Keratinocyte (primary cell): ENCODE results near the gene SLC25A23. TPM values are rescaled to one million over a fixed set of nuclear protein-coding genes. Genes with fewer than 3 reads are reported as not detected.

Source experiments
- DNase-seq: peaks from one replicate; pipeline ENCODE4 v3.0.0-alpha.2; 2011; ENCODE audit warnings: low read depth, missing footprints, low spot score
- FAIRE-seq: peaks from 2 replicates; lab custom pipeline; 2011; peaks lifted over from hg19 to GRCh38; lab: Jason Lieb, UNC
- H2AFZ ChIP-seq: 2 replicates; pipeline ENCODE4 v1.6.0; 2012; ENCODE audit warnings: low read length, control low read depth, inconsistent platforms; ENCODE audit not compliant: control insufficient read depth
- H3K27ac ChIP-seq: 2 replicates; pipeline ENCODE4 v1.5.1; 2011; ENCODE audit warnings: low read length; ENCODE audit not compliant: control insufficient read depth, insufficient read depth
- H3K27me3 ChIP-seq: 3 replicates; pipeline ENCODE4 v1.6.0; 2011; ENCODE audit warnings: low read length; ENCODE audit not compliant: control insufficient read depth, insufficient read depth; ENCODE audit errors: extremely low read depth
- H3K36me3 ChIP-seq, 2 experiments: 2 replicates in 1 of 2; 3 replicates in 1 of 2; pipeline ENCODE4 v1.5.1; 2011; ENCODE audit warnings: low read length in 2 of 2, mild to moderate bottlenecking in 1 of 2; ENCODE audit not compliant: control insufficient read depth in 2 of 2, insufficient read depth in 2 of 2; ENCODE audit errors: extremely low read depth in 1 of 2
- H3K4me1 ChIP-seq: 3 replicates; pipeline ENCODE4 v1.5.1; 2011; ENCODE audit warnings: low read length; ENCODE audit not compliant: control insufficient read depth, insufficient read depth; ENCODE audit errors: extremely low read depth
- H3K4me2 ChIP-seq: 3 replicates; pipeline ENCODE4 v1.6.0; 2011; ENCODE audit warnings: low read depth, low read length; ENCODE audit not compliant: control insufficient read depth, insufficient read depth; ENCODE audit errors: extremely low read depth
- H3K4me3 ChIP-seq, 3 experiments: fragments of 200-600 bp in 1 of 3; sonication (generic) in 1 of 3; 2 replicates in 2 of 3; 3 replicates in 1 of 3; pipeline ENCODE4 v1.5.1; 2011 to 2016; ENCODE audit warnings: low read length in 3 of 3, mild to moderate bottlenecking in 3 of 3, control low read depth in 2 of 3, inconsistent platforms in 1 of 3, low read depth in 1 of 3, mixed read lengths in 1 of 3, mixed run types in 1 of 3, moderate library complexity in 1 of 3; ENCODE audit not compliant: control insufficient read depth in 2 of 3, insufficient read depth in 2 of 3; ENCODE audit errors: extremely low read depth in 1 of 3
- H3K79me2 ChIP-seq: 2 replicates; pipeline ENCODE4 v1.6.0; 2012; ENCODE audit warnings: low read length; ENCODE audit not compliant: control insufficient read depth, insufficient read depth
- H3K9ac ChIP-seq: 3 replicates; pipeline ENCODE4 v1.6.0; 2011; ENCODE audit warnings: low read length; ENCODE audit not compliant: control insufficient read depth, insufficient read depth; ENCODE audit errors: extremely low read depth
- H3K9me1 ChIP-seq: 3 replicates; pipeline ENCODE4 v1.6.0; 2011; ENCODE audit warnings: low read length; ENCODE audit not compliant: control insufficient read depth, insufficient read depth; ENCODE audit errors: extremely low read depth
- H3K9me3 ChIP-seq: 2 replicates; pipeline ENCODE4 v1.5.1; 2012; ENCODE audit warnings: low read depth, low read length; ENCODE audit not compliant: control insufficient read depth
- H4K20me1 ChIP-seq: 3 replicates; pipeline ENCODE4 v1.6.0; 2011; ENCODE audit warnings: low read length; ENCODE audit not compliant: control insufficient read depth, insufficient read depth; ENCODE audit errors: extremely low read depth
- EZH2 ChIP-seq: IDR thresholded peaks from one replicate; pipeline ENCODE4 v1.6.1; 2012; ENCODE audit warnings: inconsistent platforms, mild to moderate bottlenecking, low read length, moderate library complexity
- dilution Hi-C: fragments of 300-500 bp; cut with MboI; formaldehyde crosslinking; loops from one replicate; pipeline ENCODE4 v1.7.0; 2020; ENCODE audit warnings: low sequenced_read_pairs; ENCODE audit not compliant: extremely low pct_ligation_motif_present
- polyA plus RNA-seq, 5 experiments: library from polyadenylated mRNA; depleted of rRNA in 3 of 5; stranded (reverse) in 3 of 5; stranded (forward) in 1 of 5; unstranded in 1 of 5; fragments of >200 nt; gene quantifications; 1 replicate in 1 of 5; 2 replicates in 3 of 5; 3 replicates in 1 of 5; pipeline versions ENCODE4 v1.2.1 to v1.2.3, GENCODE V29; 2011 to 2012; ENCODE audit warnings: missing spikeins in 2 of 5, low read depth in 1 of 5, low replicate concordance in 1 of 5
- TF ChIP-seq, protein P1 (sequence below), 3 experiments: IDR thresholded peaks in 1 of 3; conservative IDR thresholded peaks in 1 of 3; optimal IDR thresholded peaks in 1 of 3; 2 replicates in 2 of 3; 3 replicates in 1 of 3; pipeline versions ENCODE3 to v1.5.1; 2011; ENCODE audit warnings: low read length in 3 of 3, mild to moderate bottlenecking in 3 of 3, moderate library complexity in 2 of 3, control low read depth in 1 of 3, inconsistent platforms in 1 of 3; ENCODE audit not compliant: insufficient read depth in 2 of 3; ENCODE audit errors: extremely low read depth in 1 of 3

SLC25A23 gene
- polyA plus RNA-seq, 1 donor (not counting 4 experiments of a cell fraction or from before 2014, with no cell fraction given) = 6.4 TPM

DNA sequence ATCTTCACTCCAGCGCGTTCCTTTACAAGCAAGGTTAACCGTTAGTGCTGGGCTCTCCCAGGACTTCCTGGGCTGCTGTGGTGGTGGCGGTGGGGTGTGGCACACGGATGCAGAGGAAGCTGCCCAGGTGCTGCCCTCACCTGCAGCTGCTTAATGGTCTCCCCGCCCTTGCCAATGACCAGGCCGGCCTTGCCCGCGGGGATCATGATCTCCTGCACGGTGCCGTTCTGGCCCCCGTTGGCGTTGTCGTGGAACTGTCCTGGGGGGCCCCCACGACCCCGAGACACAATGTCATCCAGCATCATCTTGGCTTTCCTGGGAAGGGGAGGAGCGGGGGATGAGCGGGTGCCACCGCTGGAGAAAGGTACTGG, 41.0 kb downstream of the SLC25A23 start:
- Histone ChIP-seq H3K4me3 (no peak overlapping the region), H3K9ac (no peak overlapping the region), H3K79me2 (peaks cover 54% of the 10 kb centered on the region), H3K9me3 (no peaks in the 10 kb centered on the region), H3K9me1 (peaks cover 2% of the 10 kb centered on the region), H3K4me1 (peaks cover 8% of the 10 kb centered on the region), H2AFZ (no peak overlapping the region), H3K27me3 (no peaks in the 10 kb centered on the region), H3K4me2 (no peak overlapping the region), H3K36me3 (peaks cover 43 to 67% of the 10 kb centered on the region in 2 experiments), H3K27ac (no peak overlapping the region), H4K20me1 (peaks cover 11% of the 10 kb centered on the region)
- TF ChIP-seq EZH2 = no peak
- TF ChIP-seq, protein P1, sequence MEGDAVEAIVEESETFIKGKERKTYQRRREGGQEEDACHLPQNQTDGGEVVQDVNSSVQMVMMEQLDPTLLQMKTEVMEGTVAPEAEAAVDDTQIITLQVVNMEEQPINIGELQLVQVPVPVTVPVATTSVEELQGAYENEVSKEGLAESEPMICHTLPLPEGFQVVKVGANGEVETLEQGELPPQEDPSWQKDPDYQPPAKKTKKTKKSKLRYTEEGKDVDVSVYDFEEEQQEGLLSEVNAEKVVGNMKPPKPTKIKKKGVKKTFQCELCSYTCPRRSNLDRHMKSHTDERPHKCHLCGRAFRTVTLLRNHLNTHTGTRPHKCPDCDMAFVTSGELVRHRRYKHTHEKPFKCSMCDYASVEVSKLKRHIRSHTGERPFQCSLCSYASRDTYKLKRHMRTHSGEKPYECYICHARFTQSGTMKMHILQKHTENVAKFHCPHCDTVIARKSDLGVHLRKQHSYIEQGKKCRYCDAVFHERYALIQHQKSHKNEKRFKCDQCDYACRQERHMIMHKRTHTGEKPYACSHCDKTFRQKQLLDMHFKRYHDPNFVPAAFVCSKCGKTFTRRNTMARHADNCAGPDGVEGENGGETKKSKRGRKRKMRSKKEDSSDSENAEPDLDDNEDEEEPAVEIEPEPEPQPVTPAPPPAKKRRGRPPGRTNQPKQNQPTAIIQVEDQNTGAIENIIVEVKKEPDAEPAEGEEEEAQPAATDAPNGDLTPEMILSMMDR (optimal IDR thresholded peaks at IDR 0.05 in 1 of 3, IDR thresholded peaks at IDR 0.05 in 1 of 3, conservative IDR thresholded peaks at IDR 0.05 in 1 of 3; ENCODE audit: extremely low read depth in 1 of 3, insufficient read depth in 2 of 3, low read length in 3 of 3) = no peak
- no peak for FAIRE-seq
- dilution Hi-C loops = no loop called here
- DNase-seq = no peak

DNA sequence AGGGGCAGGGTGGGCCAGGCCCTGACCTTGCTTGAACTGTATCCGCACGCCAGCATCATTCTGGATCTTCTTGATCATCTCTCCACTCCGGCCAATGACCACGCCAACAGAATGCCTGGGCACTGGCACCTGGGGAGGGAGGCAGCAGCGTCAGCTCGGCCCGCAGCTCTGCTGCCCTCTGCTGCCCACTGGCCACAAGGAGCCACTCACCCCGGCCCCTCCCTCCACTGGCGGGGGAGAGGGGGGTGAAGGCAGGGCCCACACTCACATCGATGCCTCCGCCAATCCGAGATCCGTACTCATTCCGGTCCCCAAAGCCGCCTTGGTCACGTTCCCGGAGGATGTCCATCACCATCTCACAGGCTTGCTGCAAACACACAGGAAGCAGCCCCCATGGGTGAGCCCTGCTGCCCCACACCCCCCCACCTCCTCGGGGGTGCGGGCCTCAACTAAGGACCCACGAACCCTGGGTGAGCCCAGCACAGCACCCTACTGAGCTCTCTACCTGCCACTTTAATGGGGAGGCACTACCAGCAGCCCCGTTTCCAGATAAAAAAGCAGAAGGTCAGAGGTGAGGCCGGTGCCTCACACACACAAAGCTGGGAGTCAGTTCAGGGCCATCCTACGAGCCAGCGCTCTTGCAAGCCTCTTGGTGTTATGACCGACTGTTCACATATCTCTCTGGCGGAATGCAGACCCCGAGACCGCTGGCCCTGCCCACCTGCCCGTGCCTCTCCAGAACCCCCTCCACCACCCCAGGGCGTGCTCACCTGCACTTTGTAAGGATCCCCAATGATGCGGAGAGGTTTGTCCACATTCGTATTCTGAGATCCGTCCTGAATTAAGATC, 41.7 kb downstream of the SLC25A23 start:
- no peaks in the 10 kb centered on the region for H3K27me3 ChIP-seq
- dilution Hi-C loops = no loop called here
- H4K20me1 ChIP-seq = peaks cover 5% of the 10 kb centered on the region
- no peak overlapping the region for H3K4me3 ChIP-seq
- no peaks in the 10 kb centered on the region for H3K9me3 ChIP-seq
- H2AFZ ChIP-seq = no peak overlapping the region
- H3K27ac ChIP-seq = no peak overlapping the region
- peaks cover 2% of the 10 kb centered on the region for H3K4me1 ChIP-seq
- no peaks in the 10 kb centered on the region for H3K9me1 ChIP-seq
- H3K4me2 ChIP-seq = no peak overlapping the region
- TF ChIP-seq, protein P1 (optimal IDR thresholded peaks at IDR 0.05 in 1 of 3, IDR thresholded peaks at IDR 0.05 in 1 of 3, conservative IDR thresholded peaks at IDR 0.05 in 1 of 3; ENCODE audit: extremely low read depth in 1 of 3, insufficient read depth in 2 of 3, low read length in 3 of 3) = peak in 1 of 3 experiments; percentile 41
- TF ChIP-seq EZH2 = no peak
- no peak for FAIRE-seq
- H3K9ac ChIP-seq = no peak overlapping the region
- DNase-seq = no peak
- H3K79me2 ChIP-seq = peaks cover 48% of the 10 kb centered on the region
- H3K36me3 ChIP-seq = peaks cover 43 to 67% of the 10 kb centered on the region in 2 experiments
